GM10847 (cell line): Measurements from ENCODE around the gene PTMS.

ENCODE experiments used
- POLR2A ChIP-seq: IDR thresholded peaks from 2 replicates; pipeline ENCODE4 v1.6.1; 2011; ENCODE audit not compliant: insufficient read length; ENCODE audit errors: extremely low read depth

Gene PTMS

GRCh38 chr12:6747216-6747615 is 18.9 kb upstream of the PTMS start:
- TF ChIP-seq POLR2A = no peak

GRCh38 chr12:6748761-6749160 is 17.4 kb upstream of the PTMS start:
- no peak for TF ChIP-seq POLR2A

- TF ChIP-seq POLR2A = no peak
Observed at GRCh38 chr12:6750506-6750905, 15.7 kb upstream of the PTMS start.

GRCh38 chr12:6751767-6752166 is 14.4 kb upstream of the PTMS start:
- TF ChIP-seq POLR2A = no peak

- TF ChIP-seq POLR2A = no peak
Observed at GRCh38 chr12:6752167-6752920, 13.8 kb upstream of the PTMS start.

- TF ChIP-seq POLR2A = peak; percentile 78
Observed at GRCh38 chr12:6752921-6753771, 13.0 kb upstream of the PTMS start, which contains the start of gene MLF2. TSS of gene MLF2 (minus strand) at chr12:6753141. CDS start at chr12:6752334, 807 bp downstream.

- no peak for TF ChIP-seq POLR2A
Observed at GRCh38 chr12:6753772-6754356, 12.3 kb upstream of the PTMS start.

- TF ChIP-seq POLR2A = no peak
Observed at GRCh38 chr12:6754411-6754810, 11.8 kb upstream of the PTMS start.

- no peak for TF ChIP-seq POLR2A
Observed at GRCh38 chr12:6757028-6757690, 9.0 kb upstream of the PTMS start.

- TF ChIP-seq POLR2A = no peak
Observed at GRCh38 chr12:6758506-6759095, 7.6 kb upstream of the PTMS start.

- no peak for TF ChIP-seq POLR2A
Observed at GRCh38 chr12:6759741-6760140, 6.4 kb upstream of the PTMS start.

GRCh38 chr12:6763380-6763779 is 2.8 kb upstream of the PTMS start:
- TF ChIP-seq POLR2A = no peak

- TF ChIP-seq POLR2A = no peak
Observed at GRCh38 chr12:6764011-6764828, 1.9 kb upstream of the PTMS start.

- no peak for TF ChIP-seq POLR2A
Observed at GRCh38 chr12:6765048-6765633, 1.0 kb upstream of the PTMS start.
